Measurements from ENCODE around the gene BRME1.

DNA sequence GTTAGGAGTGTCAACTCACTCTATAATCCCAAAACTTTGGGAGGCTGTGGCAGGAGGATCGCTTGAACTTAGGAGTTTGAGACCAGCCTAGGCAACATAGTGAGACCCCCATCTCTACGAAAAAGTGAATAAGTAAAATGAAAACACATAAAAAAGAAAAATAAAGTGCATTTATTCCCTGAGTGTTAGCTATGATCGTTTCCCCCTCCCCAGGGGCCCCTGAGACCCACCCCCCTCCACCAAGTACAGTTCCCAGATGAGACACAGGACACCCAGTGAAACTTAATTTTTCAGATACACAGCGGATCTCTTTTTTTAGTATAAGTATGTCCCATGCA lies 57.6 kb downstream of the BRME1 start:
- TF ChIP-seq POLR2A (IDR thresholded peaks at IDR 0.05) (no peak), CTCF (IDR thresholded peaks at IDR 0.05) (no peak)

All from testis (tissue), 2 donors.